Measurements from ENCODE around the gene OAS2. TPM values are rescaled to one million over a fixed set of nuclear protein-coding genes. Genes with fewer than 3 reads are reported as not detected.

The OAS2 gene
- polyA plus RNA-seq, 1 donor (not counting 4 experiments of a cell fraction or from before 2014, with no cell fraction given): 92.7 TPM

- Histone ChIP-seq H3K9me3 (ENCODE audit: control insufficient read depth, low read depth, low read length) (no peaks in the 10 kb centered on the region), H3K79me2 (ENCODE audit: control insufficient read depth, insufficient read depth, low read length) (no peaks in the 10 kb centered on the region), H3K9ac (ENCODE audit: control insufficient read depth, extremely low read depth, insufficient read depth, low read length) (no peak overlapping the region), H3K4me1 (ENCODE audit: control insufficient read depth, extremely low read depth, insufficient read depth, low read length) (no peaks in the 10 kb centered on the region), H3K27me3 (ENCODE audit: control insufficient read depth, extremely low read depth, insufficient read depth, low read length) (no peaks in the 10 kb centered on the region), H3K4me3 (ENCODE audit: control insufficient read depth in 2 of 3, extremely low read depth in 1 of 3, insufficient read depth in 2 of 3, low read depth in 1 of 3, low read length in 3 of 3) (no peak overlapping the region), H4K20me1 (ENCODE audit: control insufficient read depth, extremely low read depth, insufficient read depth, low read length) (no peaks in the 10 kb centered on the region), H3K9me1 (ENCODE audit: control insufficient read depth, extremely low read depth, insufficient read depth, low read length) (no peaks in the 10 kb centered on the region), H3K4me2 (ENCODE audit: control insufficient read depth, extremely low read depth, insufficient read depth, low read depth, low read length) (no peak overlapping the region), H3K27ac (ENCODE audit: control insufficient read depth, insufficient read depth, low read length) (no peak overlapping the region), H3K36me3 (ENCODE audit: control insufficient read depth in 2 of 2, extremely low read depth in 1 of 2, insufficient read depth in 2 of 2, low read length in 2 of 2) (peaks cover 36 to 46% of the 10 kb centered on the region in 2 experiments), H2AFZ (ENCODE audit: control insufficient read depth, low read length) (no peak overlapping the region)
- DNase-seq (ENCODE audit: low read depth, low spot score) (no peak), FAIRE-seq (no peak)
- dilution Hi-C loops (cut with MboI; ENCODE audit: extremely low pct_ligation_motif_present, low sequenced_read_pairs): no loop called here
- TF ChIP-seq CTCF (optimal IDR thresholded peaks at IDR 0.05 in 1 of 3, IDR thresholded peaks at IDR 0.05 in 1 of 3, conservative IDR thresholded peaks at IDR 0.05 in 1 of 3; ENCODE audit: extremely low read depth in 1 of 3, insufficient read depth in 2 of 3, low read length in 3 of 3) (no peak), EZH2 (IDR thresholded peaks at IDR 0.05; ENCODE audit: low read length) (no peak)
Measured at GRCh38 chr12:112964067-112964670, 14.2 kb upstream of the OAS2 start.

GRCh38 chr12:112964915-112965314 lies 13.4 kb upstream of the OAS2 start:
- FAIRE-seq: no peak
- no peak for TF ChIP-seq CTCF (optimal IDR thresholded peaks at IDR 0.05 in 1 of 3, IDR thresholded peaks at IDR 0.05 in 1 of 3, conservative IDR thresholded peaks at IDR 0.05 in 1 of 3; ENCODE audit: extremely low read depth in 1 of 3, insufficient read depth in 2 of 3, low read length in 3 of 3)
- no peak for TF ChIP-seq EZH2 (IDR thresholded peaks at IDR 0.05; ENCODE audit: low read length)
- Histone ChIP-seq H3K4me2 (ENCODE audit: control insufficient read depth, extremely low read depth, insufficient read depth, low read depth, low read length) (no peak overlapping the region), H3K27ac (ENCODE audit: control insufficient read depth, insufficient read depth, low read length) (no peak overlapping the region), H3K4me3 (ENCODE audit: control insufficient read depth in 2 of 3, extremely low read depth in 1 of 3, insufficient read depth in 2 of 3, low read depth in 1 of 3, low read length in 3 of 3) (no peak overlapping the region), H3K9me3 (ENCODE audit: control insufficient read depth, low read depth, low read length) (no peaks in the 10 kb centered on the region), H3K9me1 (ENCODE audit: control insufficient read depth, extremely low read depth, insufficient read depth, low read length) (no peaks in the 10 kb centered on the region), H3K27me3 (ENCODE audit: control insufficient read depth, extremely low read depth, insufficient read depth, low read length) (no peaks in the 10 kb centered on the region), H4K20me1 (ENCODE audit: control insufficient read depth, extremely low read depth, insufficient read depth, low read length) (no peaks in the 10 kb centered on the region), H3K4me1 (ENCODE audit: control insufficient read depth, extremely low read depth, insufficient read depth, low read length) (no peaks in the 10 kb centered on the region), H2AFZ (ENCODE audit: control insufficient read depth, low read length) (no peak overlapping the region), H3K79me2 (ENCODE audit: control insufficient read depth, insufficient read depth, low read length) (no peaks in the 10 kb centered on the region), H3K36me3 (ENCODE audit: control insufficient read depth in 2 of 2, extremely low read depth in 1 of 2, insufficient read depth in 2 of 2, low read length in 2 of 2) (peaks cover 36 to 52% of the 10 kb centered on the region in 2 experiments), H3K9ac (ENCODE audit: control insufficient read depth, extremely low read depth, insufficient read depth, low read length) (no peak overlapping the region)
- DNase-seq (ENCODE audit: low read depth, low spot score): no peak
- dilution Hi-C loops (cut with MboI; ENCODE audit: extremely low pct_ligation_motif_present, low sequenced_read_pairs): no loop called here

Measured in keratinocyte (primary cell).